PC-9 (cell line): ENCODE results near the gene CGA.

ENCODE experiments used
- CTCF ChIP-seq: fragments of 200-600 bp; sonication (generic); conservative IDR thresholded peaks from 2 replicates; pipeline ENCODE4 v1.6.1; 2017; ENCODE audit warnings: mixed run types, antibody characterized with exemption, mild to moderate bottlenecking, moderate library complexity
- EZH2 ChIP-seq: fragments of 200-600 bp; sonication (generic); IDR thresholded peaks from 2 replicates; pipeline ENCODE4 v1.8.0; 2017; ENCODE audit warnings: antibody characterized with exemption, low read depth

- TF ChIP-seq EZH2 (no peak), CTCF (no peak)
Measured at GRCh38 chr6:87105823-87106222, 10.9 kb upstream of the CGA start.
